HG03159 (cell line): ENCODE measurements around the gene IFI27L2.

Source experiments
- ATAC-seq: cut with Tn5 transposase; IDR thresholded peaks from one replicate; pipeline ENCODE4 v1.9.1; 2021; ENCODE audit warnings: mild to moderate bottlenecking, moderate library complexity; ENCODE audit not compliant: unreplicated experiment

IFI27L2 gene

GRCh38 chr14:94153750-94154342 is 24.4 kb upstream of the IFI27L2 start:
- ATAC-seq: no peak

- no peak for ATAC-seq
Observed at GRCh38 chr14:94152676-94153075, 23.3 kb upstream of the IFI27L2 start.

GRCh38 chr14:94145902-94146527 is 16.6 kb upstream of the IFI27L2 start:
- ATAC-seq: no peak

DNA sequence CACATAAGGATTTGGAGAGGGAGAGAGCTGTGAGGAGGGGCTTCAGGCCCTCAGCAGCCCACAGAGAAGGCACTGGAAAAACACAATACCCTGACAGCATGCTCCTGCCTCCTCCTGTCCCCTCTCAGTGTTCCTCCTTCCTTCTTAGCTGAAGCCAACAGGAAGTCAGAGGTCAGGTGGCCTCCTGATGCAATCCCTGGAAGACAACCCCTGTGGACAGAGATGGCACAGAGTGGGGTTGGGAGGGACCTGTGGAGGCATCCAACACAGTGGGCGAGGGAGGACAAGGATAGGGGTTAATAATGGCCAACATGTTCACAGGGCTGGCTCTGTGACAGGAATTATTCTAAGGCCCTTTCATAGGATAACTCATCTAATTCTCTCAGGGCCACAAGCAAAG is 15.4 kb upstream of the IFI27L2 start:
- ATAC-seq: no peak

DNA sequence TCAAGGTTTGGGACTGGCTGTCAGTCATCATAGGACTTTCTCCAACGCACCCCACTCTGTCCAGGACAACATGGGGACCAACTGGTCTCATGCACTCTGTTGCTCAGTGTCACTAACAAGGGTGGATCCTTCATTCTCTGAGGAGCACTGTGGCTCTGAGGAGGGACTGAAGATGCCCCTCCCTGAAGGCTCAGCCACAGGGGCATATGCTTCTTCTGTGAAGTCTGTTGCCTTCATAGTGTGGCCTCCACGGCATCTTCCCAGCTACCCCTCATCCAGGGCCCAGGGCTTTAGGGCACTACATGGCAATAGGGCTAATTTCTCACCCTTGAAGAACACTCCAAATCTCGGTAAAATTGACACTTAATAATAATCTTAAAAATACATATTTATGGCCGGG is 14.3 kb upstream of the IFI27L2 start:
- no peak for ATAC-seq

DNA sequence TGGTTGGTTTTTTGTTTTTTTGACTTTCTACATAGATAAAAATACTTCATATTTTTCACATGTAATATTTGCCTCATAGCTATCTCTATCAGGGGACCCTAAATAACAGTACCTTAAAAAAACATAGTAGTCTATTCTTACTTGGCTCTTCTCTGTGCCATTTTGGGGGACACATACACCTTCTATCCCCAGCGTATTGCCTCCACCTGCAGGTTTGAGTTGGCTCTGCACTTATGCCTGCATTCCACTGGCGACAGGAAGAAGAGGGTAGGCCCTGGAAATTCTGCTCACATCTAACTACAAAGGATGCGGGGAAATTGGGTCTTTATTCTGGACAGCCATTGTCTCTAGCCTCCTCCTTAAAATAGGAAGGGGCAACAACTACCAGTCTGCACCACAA is 13.8 kb upstream of the IFI27L2 start:
- ATAC-seq: no peak

- ATAC-seq: no peak
Observed at GRCh38 chr14:94142836-94143235, 13.4 kb upstream of the IFI27L2 start.

DNA sequence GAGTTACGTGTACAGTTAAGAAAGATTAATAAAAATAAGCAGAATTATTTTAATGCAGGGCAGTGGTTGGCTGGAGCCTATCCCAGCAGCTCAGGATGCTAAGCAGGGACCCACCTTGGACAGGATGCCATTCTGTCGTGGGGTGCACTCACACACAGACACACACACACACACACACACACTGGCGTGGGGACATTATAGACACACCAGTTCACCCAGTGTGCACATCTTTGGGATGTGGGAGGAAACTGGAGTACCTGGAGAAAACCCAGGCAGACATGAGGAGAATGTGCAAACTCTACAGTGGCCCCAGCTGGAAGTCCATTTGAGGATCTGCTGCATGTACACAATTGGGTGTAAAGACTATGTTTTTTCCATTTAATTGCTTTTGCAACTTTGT is 12.8 kb upstream of the IFI27L2 start:
- ATAC-seq: no peak

DNA sequence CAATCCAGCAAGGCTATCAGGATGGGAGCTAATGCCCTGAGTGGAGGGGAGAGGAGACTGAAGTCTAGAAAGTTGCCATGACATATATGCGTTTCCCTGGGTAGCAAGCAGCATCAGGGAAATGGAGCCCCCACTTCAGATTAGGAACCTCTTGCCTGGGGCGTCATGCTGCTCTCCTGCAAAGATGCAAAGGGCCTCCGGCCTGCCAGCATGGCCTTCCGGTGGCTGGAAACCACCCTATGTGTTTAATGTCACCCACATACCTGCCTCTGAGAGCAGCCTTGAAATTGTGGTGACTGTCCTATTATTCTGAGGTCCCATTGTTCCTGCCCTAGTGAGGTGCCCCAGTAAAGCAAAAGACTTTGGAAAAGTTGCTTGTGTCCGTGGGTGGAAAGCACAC is 10.0 kb upstream of the IFI27L2 start:
- ATAC-seq: no peak

GRCh38 chr14:94139006-94139405 is 9.6 kb upstream of the IFI27L2 start:
- no peak for ATAC-seq

DNA sequence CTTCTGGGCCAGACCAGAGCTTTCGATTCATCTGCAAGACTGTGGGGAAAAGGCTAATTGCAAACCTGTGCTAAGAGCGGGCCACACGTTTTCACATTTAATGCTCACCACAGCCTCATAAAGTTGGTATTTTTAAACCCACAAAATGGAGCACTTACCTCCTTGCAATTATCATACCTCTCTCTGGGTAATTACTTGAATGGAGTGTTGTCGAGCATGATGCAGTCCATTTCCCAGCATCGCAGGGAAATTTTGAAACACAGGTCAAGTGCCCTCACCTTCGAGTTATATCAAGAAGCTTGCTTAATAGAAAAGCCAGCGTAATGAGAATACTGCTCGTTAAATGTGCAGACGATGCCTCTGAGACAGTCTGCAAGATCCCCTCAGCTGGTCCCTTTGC is 8.8 kb upstream of the IFI27L2 start:
- no peak for ATAC-seq

DNA sequence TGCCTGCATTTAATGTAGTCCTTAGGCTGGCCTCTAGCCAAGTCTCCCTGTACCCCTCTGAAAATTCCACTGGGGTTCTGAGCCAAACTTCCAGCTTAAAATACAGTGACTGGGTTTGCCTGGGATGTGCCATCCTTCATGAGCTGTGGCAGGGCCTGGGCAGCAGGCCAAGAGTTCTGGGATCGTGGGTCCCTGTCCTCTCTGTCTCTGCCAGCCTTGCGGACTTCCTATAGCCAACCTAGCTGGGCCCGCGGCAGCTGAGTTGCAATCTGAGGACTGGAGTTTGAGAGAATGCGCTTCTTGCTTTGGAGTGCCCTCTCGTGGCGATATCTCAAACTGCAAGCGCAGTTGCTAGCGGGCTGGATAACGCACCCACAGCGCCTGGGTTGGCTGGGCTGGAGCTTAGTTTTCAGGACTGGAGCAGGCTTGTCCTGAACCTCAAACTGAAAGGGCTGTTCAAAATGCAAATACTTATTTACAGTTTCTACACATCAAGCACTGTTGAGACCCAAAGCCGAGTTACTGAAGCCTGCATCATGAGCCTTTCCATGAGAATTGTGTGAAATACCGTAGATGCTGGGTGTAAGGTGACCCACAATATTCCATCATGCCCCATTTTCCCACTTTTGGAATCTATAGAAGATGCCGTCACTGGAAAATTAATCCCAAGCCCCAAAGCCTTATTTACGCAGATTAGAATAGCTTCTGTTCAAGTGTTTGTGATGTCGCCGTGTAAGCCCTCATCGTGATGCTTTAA is 7.3 kb upstream of the IFI27L2 start:
- ATAC-seq: peak; percentile 76

- no peak for ATAC-seq
Observed at GRCh38 chr14:94135476-94135875, 6.1 kb upstream of the IFI27L2 start.

GRCh38 chr14:94132285-94132887 is 3.0 kb upstream of the IFI27L2 start:
- no peak for ATAC-seq

DNA sequence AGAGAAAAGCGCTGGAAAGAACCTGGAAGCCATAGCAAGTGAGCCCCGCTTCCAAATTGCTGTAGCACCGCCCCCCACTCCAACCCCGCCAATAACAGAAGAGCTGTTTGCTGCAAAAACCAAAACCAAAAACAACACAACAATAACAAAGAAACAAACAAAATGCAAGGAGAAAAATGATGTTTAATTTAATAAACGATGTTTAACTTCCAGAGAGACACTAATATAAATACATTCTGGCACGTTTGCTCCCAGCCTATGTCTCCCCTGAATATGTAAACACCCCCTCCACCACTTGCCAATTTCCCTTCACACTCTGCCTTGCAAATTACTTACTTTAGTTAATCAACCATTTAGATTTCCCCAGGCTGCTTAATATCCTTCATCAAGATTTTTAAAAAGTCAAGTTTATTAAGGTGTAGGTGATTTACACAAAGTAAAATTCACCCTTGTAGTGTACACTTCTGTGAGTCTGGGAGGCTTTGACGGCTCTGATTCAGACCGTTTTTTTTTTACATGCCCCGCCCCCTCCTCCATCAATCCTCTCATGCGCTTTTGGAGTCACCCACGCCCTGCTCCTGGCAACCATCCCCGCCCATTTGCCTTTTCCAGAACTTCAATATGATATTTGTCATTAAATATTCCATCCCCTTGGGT is 482 bp upstream of the IFI27L2 start:
- ATAC-seq: no peak

GRCh38 chr14:94128216-94128839 is 1.1 kb downstream of the IFI27L2 start:
- ATAC-seq: no peak

- ATAC-seq: no peak
Observed at GRCh38 chr14:94127330-94127729, 2.1 kb downstream of the IFI27L2 start.

- no peak for ATAC-seq
Observed at GRCh38 chr14:94126800-94127199, 2.6 kb downstream of the IFI27L2 start.

- ATAC-seq: no peak
Observed at GRCh38 chr14:94126419-94126677, 3.1 kb downstream of the IFI27L2 start.

GRCh38 chr14:94125659-94126418 is 3.6 kb downstream of the IFI27L2 start:
- no peak for ATAC-seq
